ENCODE data around the gene FN3K. TPM values are rescaled to one million over a fixed set of nuclear protein-coding genes. Genes with fewer than 3 reads are reported as not detected.

The FN3K gene
- total and polyA plus RNA-seq, 2 donors (not counting 3 experiments of a cell fraction or from before 2014, with no cell fraction given): 2.0 to 12.0 TPM

DNA sequence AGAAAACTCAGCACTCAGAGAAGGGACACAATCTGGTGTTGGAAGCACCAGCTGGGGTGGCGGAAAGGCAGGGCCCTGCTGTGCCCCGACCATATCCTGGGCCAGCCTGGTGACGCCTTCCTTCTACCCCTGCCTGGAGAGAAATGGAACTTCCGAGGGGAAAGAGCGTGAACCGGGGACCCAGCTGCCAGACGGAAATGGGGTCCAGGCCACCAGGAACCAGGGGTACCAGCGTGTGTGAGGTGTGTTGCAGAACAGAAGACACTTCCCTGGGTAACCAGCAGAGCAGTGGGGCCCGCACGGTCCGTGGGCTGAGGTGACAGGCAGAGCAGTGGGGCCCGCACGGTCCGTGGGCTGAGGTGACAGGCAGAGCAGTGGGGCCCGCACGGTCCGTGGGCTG, 43.7 kb upstream of the FN3K start:
- H3K9me3 ChIP-seq (replicated peaks; ENCODE audit: control insufficient read depth, insufficient read depth, low read length): peaks cover 4% of the 10 kb centered on the region
- H3K9me1 ChIP-seq (replicated peaks; ENCODE audit: control insufficient read depth, extremely low read depth, insufficient read depth, low read length): no peaks in the 10 kb centered on the region
- no peaks in the 10 kb centered on the region for H3K4me1 ChIP-seq (ENCODE audit: control insufficient read depth, extremely low read depth, insufficient read depth, low read length)
- CTCF ChIA-PET: no interaction called here
- no TSS peak for BruUV-seq (replicated peaks)
- dilution Hi-C loops (cut with MboI; ENCODE audit: extremely low pct_ligation_motif_present, low sequenced_read_pairs) (no loop called here), intact Hi-C loops (cut with micrococcal nuclease) (no loop called here)
- POLR2A ChIA-PET: no interaction called here
- no peak overlapping the region for H2AFZ ChIP-seq (ENCODE audit: low read depth, low read length)
- TF ChIP-seq, protein P1, sequence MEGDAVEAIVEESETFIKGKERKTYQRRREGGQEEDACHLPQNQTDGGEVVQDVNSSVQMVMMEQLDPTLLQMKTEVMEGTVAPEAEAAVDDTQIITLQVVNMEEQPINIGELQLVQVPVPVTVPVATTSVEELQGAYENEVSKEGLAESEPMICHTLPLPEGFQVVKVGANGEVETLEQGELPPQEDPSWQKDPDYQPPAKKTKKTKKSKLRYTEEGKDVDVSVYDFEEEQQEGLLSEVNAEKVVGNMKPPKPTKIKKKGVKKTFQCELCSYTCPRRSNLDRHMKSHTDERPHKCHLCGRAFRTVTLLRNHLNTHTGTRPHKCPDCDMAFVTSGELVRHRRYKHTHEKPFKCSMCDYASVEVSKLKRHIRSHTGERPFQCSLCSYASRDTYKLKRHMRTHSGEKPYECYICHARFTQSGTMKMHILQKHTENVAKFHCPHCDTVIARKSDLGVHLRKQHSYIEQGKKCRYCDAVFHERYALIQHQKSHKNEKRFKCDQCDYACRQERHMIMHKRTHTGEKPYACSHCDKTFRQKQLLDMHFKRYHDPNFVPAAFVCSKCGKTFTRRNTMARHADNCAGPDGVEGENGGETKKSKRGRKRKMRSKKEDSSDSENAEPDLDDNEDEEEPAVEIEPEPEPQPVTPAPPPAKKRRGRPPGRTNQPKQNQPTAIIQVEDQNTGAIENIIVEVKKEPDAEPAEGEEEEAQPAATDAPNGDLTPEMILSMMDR (IDR thresholded peaks at IDR 0.05; ENCODE audit: extremely low read depth in 1 of 2, insufficient read depth in 1 of 2, low read depth in 1 of 2, low read length in 2 of 2): no peak
- TF ChIP-seq, protein P2, sequence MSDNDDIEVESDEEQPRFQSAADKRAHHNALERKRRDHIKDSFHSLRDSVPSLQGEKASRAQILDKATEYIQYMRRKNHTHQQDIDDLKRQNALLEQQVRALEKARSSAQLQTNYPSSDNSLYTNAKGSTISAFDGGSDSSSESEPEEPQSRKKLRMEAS (IDR thresholded peaks at IDR 0.05; ENCODE audit: insufficient read depth, insufficient read length): no peak
- no peak for TF ChIP-seq GATA2 (IDR thresholded peaks at IDR 0.05; ENCODE audit: insufficient read depth, insufficient read length, low read depth, low read length)
- TF ChIP-seq POLR2A (IDR thresholded peaks at IDR 0.05; ENCODE audit: low read depth, low read length): no peak
- TF ChIP-seq FOS (IDR thresholded peaks at IDR 0.05; ENCODE audit: borderline replicate concordance, insufficient read depth, low read length): no peak
- no peak for TF ChIP-seq MYC (IDR thresholded peaks at IDR 0.05; ENCODE audit: low read depth, low read length)
- TF ChIP-seq POLR2AphosphoS5 (IDR thresholded peaks at IDR 0.05; ENCODE audit: insufficient read depth, low read depth, low read length): no peak
- no peak for TF ChIP-seq JUN (IDR thresholded peaks at IDR 0.05; ENCODE audit: borderline replicate concordance, insufficient read depth, insufficient read length, low read depth)
- TF ChIP-seq EZH2 (IDR thresholded peaks at IDR 0.05; ENCODE audit: borderline replicate concordance, low read depth, low read length, severe bottlenecking): no peak
- no peak overlapping the region for H3K4me3 ChIP-seq (replicated peaks in 1 of 3; ENCODE audit: insufficient read depth in 1 of 3, low read depth in 1 of 3, low read length in 3 of 3)
- no peaks in the 10 kb centered on the region for H3K36me3 ChIP-seq (ENCODE audit: control insufficient read depth in 2 of 2, extremely low read depth in 1 of 2, insufficient read depth in 2 of 2, low read length in 2 of 2)
- no peak overlapping the region for H3K27ac ChIP-seq (ENCODE audit: insufficient read depth, low read depth, low read length)
- no peaks in the 10 kb centered on the region for H3K27me3 ChIP-seq (ENCODE audit: control insufficient read depth in 2 of 2, insufficient read depth in 2 of 2, low read length in 2 of 2)
- H3K4me2 ChIP-seq (ENCODE audit: insufficient read depth, low read length): no peak overlapping the region
- no peak for DNase-seq (ENCODE audit: low read depth, low spot score)
- H3K9ac ChIP-seq (replicated peaks; ENCODE audit: extremely low read depth, insufficient read depth, low read length): no peak overlapping the region
- FAIRE-seq: no peak
- no peaks in the 10 kb centered on the region for H4K20me1 ChIP-seq (replicated peaks; ENCODE audit: control insufficient read depth, extremely low read depth, insufficient read depth, low read length)
- H3K79me2 ChIP-seq (ENCODE audit: control insufficient read depth, insufficient read depth, low read length): no peaks in the 10 kb centered on the region
